Right lung (tissue), 5 donors: ENCODE data around the gene NPHP4. TPM values are rescaled to one million over a fixed set of nuclear protein-coding genes. Genes with fewer than 3 reads are reported as not detected.

Experiments used
- DNase-seq, 2 donors: peaks; one replicate each; pipeline ENCODE4 v3.0.0-alpha.2; 2013
- polyA plus RNA-seq, 5 donors: library from polyadenylated mRNA; unstranded; fragments of 120-200 nt; gene quantifications; one replicate each; pipeline versions ENCODE4 v1.2.1 to v1.2.3, GENCODE V29; 2013; ENCODE audit warnings: inconsistent platforms in 1 of 5, low replicate concordance in 1 of 5; ENCODE audit not compliant: insufficient read length in 5 of 5, insufficient read depth in 1 of 5

The NPHP4 gene
- polyA plus RNA-seq, 5 donors: 7.1 to 12.6 (median 9.9) TPM

DNA sequence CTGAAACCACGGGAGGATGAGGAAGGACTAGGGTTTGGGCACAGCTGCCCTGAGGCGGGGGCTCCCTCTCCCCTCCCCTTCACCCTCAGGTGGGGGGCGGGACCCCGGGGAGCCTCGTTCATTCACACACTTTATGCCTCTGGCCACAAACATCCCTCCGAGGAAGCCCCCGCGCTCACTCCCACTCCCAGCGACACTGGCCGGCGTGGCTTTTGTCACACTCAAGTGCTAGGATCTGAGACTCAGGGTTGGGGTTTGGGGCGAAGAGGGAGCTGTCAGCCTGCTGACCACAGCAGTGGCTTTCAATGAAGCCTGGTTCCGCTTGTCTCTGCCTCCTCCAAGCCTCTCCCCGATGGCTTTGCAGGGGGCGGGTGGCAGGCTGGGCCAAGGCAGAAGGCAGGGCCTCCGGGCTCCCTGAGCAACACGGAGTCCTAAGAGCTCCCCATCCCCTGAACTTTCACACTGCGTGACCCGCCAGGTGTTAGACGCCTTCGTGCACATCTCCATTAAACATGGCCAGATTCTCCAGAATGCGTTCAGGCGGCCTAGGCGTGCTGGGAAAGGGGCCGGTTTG is 178.1 kb downstream of the NPHP4 start:
- DNase-seq: no peak

DNA sequence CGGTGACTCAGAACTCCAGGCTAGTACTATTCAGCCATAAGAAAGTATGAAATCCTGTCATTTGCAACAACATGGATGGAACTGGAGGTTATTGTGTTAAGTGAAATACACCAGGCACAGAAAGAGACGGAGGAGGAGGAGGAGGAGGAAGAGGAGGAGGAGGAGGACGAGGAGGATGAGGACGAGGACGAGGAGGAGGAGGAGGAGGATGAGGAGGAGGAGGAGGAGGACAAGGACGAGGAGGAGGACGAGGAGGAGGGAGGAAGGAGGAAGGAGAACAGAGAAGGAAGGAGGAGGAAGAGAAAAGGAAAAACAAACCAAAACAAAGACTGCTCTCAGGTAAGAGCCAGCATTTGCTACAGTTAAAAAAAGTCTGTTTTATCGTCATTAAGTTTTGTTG is 178.7 kb downstream of the NPHP4 start:
- DNase-seq: no peak

Other genes with a start within 250 kb of the NPHP4 start
- gene KCNAB2, start 53.5 kb upstream of the NPHP4 start, polyA plus RNA-seq: 1 to 10 TPM; 5.2 to 7.7 (median 5.5) TPM
- gene CHD5, start 187.9 kb upstream of the NPHP4 start, polyA plus RNA-seq: under 1 TPM; 0.07 to 0.31 (median 0.21) TPM
- 100 to 1,000 TPM; 588 to 886 (median 686) TPM for gene RPL22, start 207.2 kb upstream of the NPHP4 start, polyA plus RNA-seq
- gene RNF207, start 213.7 kb upstream of the NPHP4 start, polyA plus RNA-seq: 10 to 100 TPM in 4 of 5 donors, 1 to 10 TPM in 1; 9.5 to 17.1 (median 14.9) TPM
- gene ICMT, start 243.5 kb upstream of the NPHP4 start, polyA plus RNA-seq: 10 to 100 TPM; 37.8 to 46.9 (median 40.1) TPM